HG03565 (cell line): Measurements from ENCODE around the gene TSEN15.
A peak's percentile ranks its signal among the peaks of the same experiment; 100 is the strongest.

Source experiments
- ATAC-seq: cut with Tn5 transposase; IDR thresholded peaks from one replicate; pipeline ENCODE4 v1.9.1; 2021; ENCODE audit warnings: mild to moderate bottlenecking, moderate library complexity; ENCODE audit not compliant: unreplicated experiment

The TSEN15 gene

GRCh38 chr1:184051485-184052193 is at the start of gene TSEN15:
TSEN15 (plus strand) TSS chr1:184051730; CDS start chr1:184051756, 26 bp downstream.
- peak; percentile 89 for ATAC-seq

GRCh38 chr1:184002071-184002470 is 49.5 kb upstream of the TSEN15 start:
- no peak for ATAC-seq

- no peak for ATAC-seq
Observed at GRCh38 chr1:184004935-184005334, 46.6 kb upstream of the TSEN15 start.

GRCh38 chr1:184005506-184005905 is 46.0 kb upstream of the TSEN15 start:
- ATAC-seq = no peak

GRCh38 chr1:184010788-184011187 is 40.7 kb upstream of the TSEN15 start:
- ATAC-seq = no peak

GRCh38 chr1:184012187-184012586 is 39.3 kb upstream of the TSEN15 start:
- no peak for ATAC-seq

GRCh38 chr1:184014271-184014670 is 37.3 kb upstream of the TSEN15 start:
- no peak for ATAC-seq

- no peak for ATAC-seq
Observed at GRCh38 chr1:184016169-184016568, 35.4 kb upstream of the TSEN15 start.

- ATAC-seq = no peak
Observed at GRCh38 chr1:184017306-184017705, 34.2 kb upstream of the TSEN15 start.

GRCh38 chr1:184018622-184019021 is 32.9 kb upstream of the TSEN15 start:
- no peak for ATAC-seq

GRCh38 chr1:184019069-184019468 is 32.5 kb upstream of the TSEN15 start:
- no peak for ATAC-seq

- ATAC-seq = no peak
Observed at GRCh38 chr1:184019506-184019905, 32.0 kb upstream of the TSEN15 start.

- ATAC-seq = no peak
Observed at GRCh38 chr1:184020328-184020727, 31.2 kb upstream of the TSEN15 start.

GRCh38 chr1:184020855-184021254 is 30.7 kb upstream of the TSEN15 start:
- no peak for ATAC-seq

GRCh38 chr1:184021728-184022127 is 29.8 kb upstream of the TSEN15 start:
- ATAC-seq = no peak

- ATAC-seq = no peak
Observed at GRCh38 chr1:184022668-184023067, 28.9 kb upstream of the TSEN15 start.

- ATAC-seq = no peak
Observed at GRCh38 chr1:184023171-184023570, 28.4 kb upstream of the TSEN15 start.

- ATAC-seq = no peak
Observed at GRCh38 chr1:184025242-184025675, 26.3 kb upstream of the TSEN15 start.

- ATAC-seq = no peak
Observed at GRCh38 chr1:184027826-184028695, 23.5 kb upstream of the TSEN15 start.

GRCh38 chr1:184028854-184029623 is 22.5 kb upstream of the TSEN15 start:
- no peak for ATAC-seq

GRCh38 chr1:184030433-184031091 is 21.0 kb upstream of the TSEN15 start:
- no peak for ATAC-seq
